SK-N-MC (cell line): ENCODE data around the gene CD6.

Experiments
- EZH2 ChIP-seq: fragments of 200-600 bp; sonication (generic); IDR thresholded peaks from one replicate; pipeline ENCODE4 v1.6.1; 2017; ENCODE audit warnings: antibody characterized with exemption
- POLR2AphosphoS5 ChIP-seq: IDR thresholded peaks from 2 replicates; pipeline ENCODE4 v1.6.1; 2012; ENCODE audit warnings: mild to moderate bottlenecking, low read depth, low read length, borderline replicate concordance

- TF ChIP-seq EZH2: no peak
- no peak for TF ChIP-seq POLR2AphosphoS5
These were observed 12.0 kb upstream of the CD6 start for GRCh38 chr11:60959431-60959830.
